HFFc6 (cell line): ENCODE data around the gene ZDHHC21. TPM values are rescaled to one million over a fixed set of nuclear protein-coding genes. Genes with fewer than 3 reads are reported as not detected.

ENCODE experiments used
- DNase-seq: peaks from one replicate; pipeline ENCODE4 v3.0.0-alpha.2; 2018
- H3K27ac Mint-ChIP-seq: 2 replicates; pipeline ENCODE4 v1.8.0; 2020; ENCODE audit warnings: mild to moderate bottlenecking, mixed read lengths
- H3K27me3 Mint-ChIP-seq: 2 replicates; pipeline ENCODE4 v1.8.0; 2021; ENCODE audit warnings: mild to moderate bottlenecking, moderate library complexity, mixed read lengths; ENCODE audit not compliant: insufficient read depth
- H3K36me3 Mint-ChIP-seq: 2 replicates; pipeline ENCODE4 v1.8.0; 2021; ENCODE audit warnings: low read depth, mixed read lengths
- H3K4me1 Mint-ChIP-seq: 2 replicates; pipeline ENCODE4 v1.8.0; 2020; ENCODE audit warnings: low read depth, mixed read lengths
- H3K4me3 Mint-ChIP-seq: 2 replicates; pipeline ENCODE4 v1.8.0; 2020; ENCODE audit warnings: mild to moderate bottlenecking, moderate library complexity, mixed read lengths
- H3K9me3 Mint-ChIP-seq: 2 replicates; pipeline ENCODE4 v1.8.0; 2020; ENCODE audit warnings: mild to moderate bottlenecking, mixed read lengths
- total RNA-seq, 6 experiments: library from RNA; stranded (reverse); fragmentation: NEBNext Ultra II Directional; extraction: Animal tissue kit (Norgen Biotek cat#: 25700); gene quantifications; 2 replicates in 1 of 6; 3 replicates in 5 of 6; pipeline ENCODE4 v1.2.3, GENCODE V29; 2021
- TF ChIP-seq, protein P1 (sequence below): fragments of 200-600 bp; sonication (generic); IDR thresholded peaks from 2 replicates; pipeline ENCODE4 v1.5.0; 2021; ENCODE audit warnings: antibody characterized with exemption, mild to moderate bottlenecking

ZDHHC21 gene
- total RNA-seq, 6 experiments from 2014 or later = 6.7 to 10.4 (median 9.0) TPM

DNA sequence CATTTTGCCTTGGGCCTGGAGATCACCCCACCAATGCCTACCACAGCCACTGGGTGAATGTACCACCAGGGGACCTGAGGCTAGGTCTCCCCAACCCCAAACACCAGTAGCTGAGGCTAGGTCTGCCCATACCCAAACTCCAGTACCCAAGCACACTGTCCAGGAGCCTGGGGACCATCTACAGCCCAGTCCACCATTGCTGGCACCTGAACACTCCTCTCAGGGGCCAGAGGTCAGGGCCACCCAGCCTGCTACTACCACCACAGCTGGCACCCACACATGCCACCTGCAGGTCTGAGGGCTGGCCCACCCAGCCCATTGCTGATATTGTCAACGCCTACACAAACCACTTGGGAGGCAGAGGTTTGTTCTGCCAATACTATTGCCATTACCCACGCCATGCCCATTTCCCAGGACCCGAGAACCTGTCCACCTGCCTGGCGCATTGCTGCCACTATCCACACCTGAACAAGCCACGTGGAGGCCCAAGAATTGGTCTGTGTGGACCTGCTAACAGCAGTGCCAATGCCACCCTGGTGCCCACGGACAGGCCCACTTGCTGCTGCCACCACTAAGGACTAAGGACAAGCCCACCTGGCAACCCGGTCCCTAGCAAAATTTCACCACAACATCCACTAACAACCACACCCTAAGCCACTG, 59.2 kb downstream of the ZDHHC21 start:
- H3K36me3 Mint-ChIP-seq = peaks cover 33% of the 10 kb centered on the region
- no peaks in the 10 kb centered on the region; the same call in 1 of the 2 replicates for H3K4me1 Mint-ChIP-seq
- no peaks in the 10 kb centered on the region for H3K9me3 Mint-ChIP-seq
- H3K27me3 Mint-ChIP-seq = no peaks in the 10 kb centered on the region; the same call in 1 of the 2 replicates
- TF ChIP-seq, protein P1, sequence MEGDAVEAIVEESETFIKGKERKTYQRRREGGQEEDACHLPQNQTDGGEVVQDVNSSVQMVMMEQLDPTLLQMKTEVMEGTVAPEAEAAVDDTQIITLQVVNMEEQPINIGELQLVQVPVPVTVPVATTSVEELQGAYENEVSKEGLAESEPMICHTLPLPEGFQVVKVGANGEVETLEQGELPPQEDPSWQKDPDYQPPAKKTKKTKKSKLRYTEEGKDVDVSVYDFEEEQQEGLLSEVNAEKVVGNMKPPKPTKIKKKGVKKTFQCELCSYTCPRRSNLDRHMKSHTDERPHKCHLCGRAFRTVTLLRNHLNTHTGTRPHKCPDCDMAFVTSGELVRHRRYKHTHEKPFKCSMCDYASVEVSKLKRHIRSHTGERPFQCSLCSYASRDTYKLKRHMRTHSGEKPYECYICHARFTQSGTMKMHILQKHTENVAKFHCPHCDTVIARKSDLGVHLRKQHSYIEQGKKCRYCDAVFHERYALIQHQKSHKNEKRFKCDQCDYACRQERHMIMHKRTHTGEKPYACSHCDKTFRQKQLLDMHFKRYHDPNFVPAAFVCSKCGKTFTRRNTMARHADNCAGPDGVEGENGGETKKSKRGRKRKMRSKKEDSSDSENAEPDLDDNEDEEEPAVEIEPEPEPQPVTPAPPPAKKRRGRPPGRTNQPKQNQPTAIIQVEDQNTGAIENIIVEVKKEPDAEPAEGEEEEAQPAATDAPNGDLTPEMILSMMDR = no peak
- DNase-seq = no peak
- no peak overlapping the region for H3K4me3 Mint-ChIP-seq
- H3K27ac Mint-ChIP-seq = no peak overlapping the region

DNA sequence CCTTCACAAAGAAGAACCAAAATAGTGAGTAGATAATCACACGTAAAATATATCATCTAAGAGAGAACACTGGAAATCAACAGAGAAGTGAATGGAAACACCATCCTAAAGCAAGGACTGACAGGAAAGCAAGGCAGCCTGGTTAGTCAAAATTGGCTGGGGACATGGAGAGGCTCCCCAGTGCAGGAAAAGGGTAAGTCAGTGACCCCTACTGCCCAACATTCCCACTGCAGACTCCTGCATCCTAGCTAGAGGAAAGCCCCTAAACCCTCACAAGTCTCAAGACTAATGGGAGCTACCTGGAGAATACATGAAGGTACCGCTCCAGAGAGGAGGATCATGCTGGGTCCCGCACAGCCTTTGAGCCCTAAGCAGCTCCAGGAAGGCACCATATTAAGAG, 60.1 kb downstream of the ZDHHC21 start:
- Mint-ChIP-seq H3K27ac (no peak overlapping the region), H3K4me3 (no peak overlapping the region), H3K4me1 (no peaks in the 10 kb centered on the region; the same call in 1 of the 2 replicates), H3K36me3 (peaks cover 31% of the 10 kb centered on the region), H3K27me3 (no peaks in the 10 kb centered on the region; the same call in 1 of the 2 replicates), H3K9me3 (no peaks in the 10 kb centered on the region)
- TF ChIP-seq, protein P1 = no peak
- DNase-seq = no peak

DNA sequence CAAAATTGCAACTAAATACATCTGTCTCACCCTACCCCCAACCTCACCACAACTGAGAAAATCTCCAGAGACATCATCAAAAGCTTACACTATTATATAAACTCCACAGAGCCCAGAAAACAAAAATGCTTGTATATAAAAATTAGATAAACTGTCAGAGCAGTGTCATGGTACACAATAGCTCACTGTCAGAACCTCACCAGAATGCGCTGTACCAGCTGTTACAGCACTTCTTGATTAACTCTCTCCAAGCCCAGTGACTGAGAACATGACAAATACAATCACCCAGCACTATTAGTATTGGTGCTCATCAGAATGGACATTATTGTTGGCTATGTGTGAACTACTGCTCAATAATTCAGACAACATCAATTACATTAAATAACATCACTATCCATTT, 65.7 kb downstream of the ZDHHC21 start:
- peaks cover 6% of the 10 kb centered on the region for H3K4me1 Mint-ChIP-seq
- H3K27me3 Mint-ChIP-seq = no peaks in the 10 kb centered on the region; the same call in 1 of the 2 replicates
- no peaks in the 10 kb centered on the region for H3K9me3 Mint-ChIP-seq
- no peak overlapping the region for H3K27ac Mint-ChIP-seq
- TF ChIP-seq, protein P1 = no peak
- no peak for DNase-seq
- H3K36me3 Mint-ChIP-seq = peaks cover 19% of the 10 kb centered on the region
- H3K4me3 Mint-ChIP-seq = no peak overlapping the region

DNA sequence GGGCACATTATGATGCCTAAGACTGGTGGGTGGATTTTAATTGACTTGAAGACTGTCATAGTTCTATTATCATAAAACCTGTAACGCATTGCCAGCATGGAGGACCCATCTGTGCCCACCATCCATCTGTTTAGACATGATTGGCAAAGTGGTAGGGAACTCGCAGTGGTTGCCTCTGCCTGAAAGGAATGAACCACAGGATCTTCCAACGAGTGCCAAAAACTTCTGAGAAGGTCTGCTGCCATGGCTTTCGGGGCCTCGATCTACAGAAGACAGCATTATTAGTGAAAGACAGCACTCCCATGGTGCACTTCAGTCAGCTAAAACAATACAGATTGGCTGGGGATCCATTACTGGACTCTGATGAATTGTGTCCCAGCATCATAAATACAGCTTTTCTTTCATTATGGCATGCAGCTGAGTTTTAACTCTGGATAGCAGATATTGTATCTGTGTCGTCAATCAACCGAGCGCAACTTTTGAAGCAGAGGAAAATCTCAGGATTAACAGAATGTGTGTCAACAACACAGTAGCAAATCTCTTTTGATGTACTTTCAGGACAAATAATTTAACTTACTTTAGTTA, 74.3 kb downstream of the ZDHHC21 start:
- Mint-ChIP-seq H3K27ac (no peak overlapping the region), H3K27me3 (no peaks in the 10 kb centered on the region), H3K4me1 (peaks cover 8% of the 10 kb centered on the region), H3K4me3 (no peak overlapping the region), H3K9me3 (no peaks in the 10 kb centered on the region), H3K36me3 (no peaks in the 10 kb centered on the region)
- no peak for DNase-seq
- TF ChIP-seq, protein P1 = no peak

DNA sequence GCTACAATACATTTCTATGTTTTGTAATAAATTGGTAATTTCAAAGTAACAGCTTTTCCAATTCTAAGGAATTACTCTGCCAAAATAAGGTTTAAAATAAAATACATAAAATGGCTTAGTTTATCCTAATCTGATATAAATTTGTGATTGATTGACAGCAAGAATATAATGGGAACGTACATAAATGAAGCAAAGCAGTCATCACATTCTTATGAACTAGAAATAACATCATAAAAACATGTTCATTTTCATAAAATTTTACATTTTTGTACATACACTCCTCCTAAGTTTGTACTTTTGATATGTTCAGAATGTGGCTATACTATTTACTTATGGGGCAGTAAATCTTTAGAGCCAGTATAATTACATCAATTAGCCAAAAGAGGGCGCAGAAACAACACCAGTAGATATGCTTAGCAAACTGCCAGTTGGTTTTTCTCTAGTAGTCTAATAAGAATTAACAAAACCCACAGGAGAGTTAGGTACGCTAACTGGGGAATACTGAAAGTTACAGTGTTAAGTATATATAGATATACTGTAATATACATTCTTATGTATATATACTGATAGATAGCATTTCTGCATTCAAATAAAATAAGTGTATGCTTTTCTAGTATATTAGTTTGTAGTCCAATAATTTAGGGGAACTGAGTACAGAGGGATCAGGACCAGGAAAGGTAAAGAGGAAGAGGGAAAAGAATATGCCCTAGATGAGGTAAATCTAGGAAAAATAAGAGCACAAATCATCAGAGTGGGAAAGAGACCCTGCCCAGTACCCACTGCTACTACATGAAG, 76.8 kb downstream of the ZDHHC21 start:
- Mint-ChIP-seq H3K4me1 (no peaks in the 10 kb centered on the region), H3K27me3 (no peaks in the 10 kb centered on the region), H3K36me3 (no peaks in the 10 kb centered on the region), H3K4me3 (no peak overlapping the region), H3K9me3 (no peaks in the 10 kb centered on the region), H3K27ac (no peak overlapping the region)
- peak; percentile 59 for DNase-seq
- TF ChIP-seq, protein P1 = peak; percentile 82
